ENCODE results near the gene C4orf36. TPM values are rescaled to one million over a fixed set of nuclear protein-coding genes. Genes with fewer than 3 reads are reported as not detected.

The C4orf36 gene
- total and polyA plus RNA-seq, 2 donors (not counting 3 experiments of a cell fraction or from before 2014, with no cell fraction given), result 0.66 TPM; not detected in 1

GRCh38 chr4:86909546-86910295 lies 17.5 kb upstream of the C4orf36 start:
- Histone ChIP-seq H3K9ac (replicated peaks; ENCODE audit: extremely low read depth, insufficient read depth, low read length) (no peak overlapping the region), H3K4me2 (ENCODE audit: insufficient read depth, low read length) (no peak overlapping the region), H4K20me1 (replicated peaks; ENCODE audit: control insufficient read depth, extremely low read depth, insufficient read depth, low read length) (no peaks in the 10 kb centered on the region), H3K79me2 (ENCODE audit: control insufficient read depth, insufficient read depth, low read length) (no peaks in the 10 kb centered on the region), H3K36me3 (ENCODE audit: control insufficient read depth in 2 of 2, extremely low read depth in 1 of 2, insufficient read depth in 2 of 2, low read length in 2 of 2) (no peaks in the 10 kb centered on the region), H3K27me3 (ENCODE audit: control insufficient read depth in 2 of 2, insufficient read depth in 2 of 2, low read length in 2 of 2) (no peaks in the 10 kb centered on the region), H3K4me3 (replicated peaks in 1 of 3; ENCODE audit: insufficient read depth in 1 of 3, low read depth in 1 of 3, low read length in 3 of 3) (no peak overlapping the region), H3K9me3 (replicated peaks; ENCODE audit: control insufficient read depth, insufficient read depth, low read length) (no peaks in the 10 kb centered on the region), H3K4me1 (ENCODE audit: control insufficient read depth, extremely low read depth, insufficient read depth, low read length) (no peaks in the 10 kb centered on the region), H3K27ac (ENCODE audit: insufficient read depth, low read depth, low read length) (no peak overlapping the region), H2AFZ (ENCODE audit: low read depth, low read length) (no peak overlapping the region), H3K9me1 (replicated peaks; ENCODE audit: control insufficient read depth, extremely low read depth, insufficient read depth, low read length) (no peaks in the 10 kb centered on the region)
- FAIRE-seq (no peak), DNase-seq (ENCODE audit: low read depth, low spot score) (no peak)
- TF ChIP-seq FOS (IDR thresholded peaks at IDR 0.05; ENCODE audit: borderline replicate concordance, insufficient read depth, low read length), result no peak
- no peak for TF ChIP-seq EZH2 (IDR thresholded peaks at IDR 0.05; ENCODE audit: borderline replicate concordance, low read depth, low read length, severe bottlenecking)
- TF ChIP-seq, protein P1, sequence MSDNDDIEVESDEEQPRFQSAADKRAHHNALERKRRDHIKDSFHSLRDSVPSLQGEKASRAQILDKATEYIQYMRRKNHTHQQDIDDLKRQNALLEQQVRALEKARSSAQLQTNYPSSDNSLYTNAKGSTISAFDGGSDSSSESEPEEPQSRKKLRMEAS (IDR thresholded peaks at IDR 0.05; ENCODE audit: insufficient read depth, insufficient read length), result no peak
- TF ChIP-seq POLR2A (IDR thresholded peaks at IDR 0.05; ENCODE audit: low read depth, low read length), result no peak
- no peak for TF ChIP-seq CTCF (IDR thresholded peaks at IDR 0.05; ENCODE audit: extremely low read depth in 1 of 2, insufficient read depth in 1 of 2, low read depth in 1 of 2, low read length in 2 of 2)
- TF ChIP-seq GATA2 (IDR thresholded peaks at IDR 0.05; ENCODE audit: insufficient read depth, insufficient read length, low read depth, low read length), result no peak
- no peak for TF ChIP-seq POLR2AphosphoS5 (IDR thresholded peaks at IDR 0.05; ENCODE audit: insufficient read depth, low read depth, low read length)
- no peak for TF ChIP-seq MYC (IDR thresholded peaks at IDR 0.05; ENCODE audit: low read depth, low read length)
- TF ChIP-seq JUN (IDR thresholded peaks at IDR 0.05; ENCODE audit: borderline replicate concordance, insufficient read depth, insufficient read length, low read depth), result no peak
- intact Hi-C loops (cut with micrococcal nuclease) (no loop called here), dilution Hi-C loops (cut with MboI; ENCODE audit: extremely low pct_ligation_motif_present, low sequenced_read_pairs) (loop anchor here (25.0 kb wide), 1 partner anchor 203 kb away; no protein-coding TSS in a partner anchor)
- ChIA-PET POLR2A (no interaction called here), CTCF (interaction anchor here (0.6 to 1.8 kb wide), 2 partner anchors 189 to 414 kb away, joined by 3 to 7 read pairs; no protein-coding TSS in a partner anchor)
- BruUV-seq (replicated peaks), result no TSS peak
